GM21526 (cell line): ENCODE data around the gene SRGAP2B.
"Not testable (repeated sequence)": the region's sequence is repeated elsewhere in the genome, so short reads cannot be mapped to it uniquely, and the experiment has no call there.

ENCODE experiments used
- ATAC-seq: cut with Tn5 transposase; IDR thresholded peaks from one replicate; pipeline ENCODE4 v1.9.1; 2021; ENCODE audit warnings: moderate library complexity; ENCODE audit not compliant: unreplicated experiment, low FRiP score

SRGAP2B gene

GRCh38 chr1:145048181-145048856, 46.8 kb downstream of the SRGAP2B start:
- not testable (repeated sequence) for ATAC-seq

- not testable (repeated sequence) for ATAC-seq
Observed at GRCh38 chr1:145047553-145047952, 47.6 kb downstream of the SRGAP2B start.

DNA sequence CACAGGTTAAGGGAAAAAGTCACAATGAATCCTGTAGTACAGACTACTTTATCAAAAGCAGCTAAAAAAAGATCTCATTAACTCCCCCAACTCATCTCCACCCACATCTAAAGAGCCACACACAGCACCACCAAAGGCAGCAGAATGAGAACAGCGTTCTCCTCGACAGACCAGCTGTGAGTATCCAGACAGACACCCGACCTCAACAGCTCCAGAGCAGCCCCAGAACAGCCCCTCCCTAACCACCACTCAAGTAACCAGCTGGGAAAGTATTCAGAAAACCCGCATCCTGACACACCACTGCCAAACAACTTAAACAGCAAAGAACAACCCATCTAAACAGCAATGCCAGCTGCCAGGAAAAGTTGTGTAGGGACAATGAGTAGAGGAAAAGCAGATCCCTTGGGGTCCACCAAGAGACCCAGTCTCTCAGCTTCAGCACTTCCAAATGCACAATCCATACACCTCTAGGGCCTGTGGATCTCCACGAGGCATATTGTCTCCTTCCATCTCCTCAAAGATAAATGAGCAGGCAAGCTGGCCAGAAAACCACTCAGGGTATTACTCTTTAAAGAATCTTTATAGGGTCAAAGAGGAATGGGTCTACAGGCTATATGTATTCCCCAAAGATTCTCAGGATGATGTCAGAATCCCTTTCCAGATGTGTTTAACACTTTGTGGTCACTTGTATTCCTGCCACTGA, 49.4 kb downstream of the SRGAP2B start:
- ATAC-seq = not testable (repeated sequence)

- peak; percentile 85 for ATAC-seq
Observed at GRCh38 chr1:145041519-145041918, 53.6 kb downstream of the SRGAP2B start.

DNA sequence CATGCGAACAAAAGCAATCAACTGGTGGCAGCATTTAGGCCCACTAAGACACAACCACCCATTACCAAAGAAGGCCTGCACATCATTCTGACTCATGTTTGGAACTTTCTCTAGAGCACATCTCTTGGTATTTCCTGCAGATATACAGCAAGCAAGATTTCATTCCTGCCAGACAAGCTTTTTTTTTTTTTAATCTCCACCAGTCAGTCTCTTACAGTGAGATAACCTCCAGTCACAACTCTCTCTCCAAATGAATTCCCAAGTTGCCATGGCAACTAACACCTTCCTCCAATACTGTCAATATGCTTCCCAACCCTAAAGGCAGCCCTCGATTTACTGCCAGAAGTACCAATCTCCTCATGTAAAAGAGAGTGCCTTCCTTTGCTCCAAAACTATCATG, 59.1 kb downstream of the SRGAP2B start:
- not testable (repeated sequence) for ATAC-seq

- ATAC-seq = not testable (repeated sequence)
Observed at GRCh38 chr1:145033523-145033922, 61.6 kb downstream of the SRGAP2B start.

GRCh38 chr1:145027251-145027650, 67.9 kb downstream of the SRGAP2B start:
- ATAC-seq = not testable (repeated sequence)

- ATAC-seq = not testable (repeated sequence)
Observed at GRCh38 chr1:145025286-145025685, 69.8 kb downstream of the SRGAP2B start.

GRCh38 chr1:145022259-145022658, 72.9 kb downstream of the SRGAP2B start:
- not testable (repeated sequence) for ATAC-seq

DNA sequence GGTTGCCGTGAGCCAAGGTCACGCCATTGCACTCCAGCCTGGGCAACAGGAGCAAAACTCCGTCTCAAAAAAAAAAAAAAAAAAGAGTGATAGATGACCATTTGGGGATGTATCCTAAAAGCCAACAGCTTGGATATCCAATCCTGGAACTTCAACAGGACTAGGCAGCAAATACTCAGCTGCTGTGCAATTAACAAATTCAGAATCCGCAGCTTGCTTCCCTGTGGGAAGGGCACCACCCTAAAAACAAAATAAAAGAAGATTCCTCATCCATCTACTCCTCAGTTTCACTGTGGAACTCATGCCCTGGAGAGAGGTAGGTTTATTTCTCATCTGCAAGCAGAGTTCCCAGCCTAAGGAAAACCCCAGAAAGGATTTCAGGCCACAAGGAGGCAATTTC, 73.4 kb downstream of the SRGAP2B start:
- ATAC-seq = not testable (repeated sequence)

- ATAC-seq = not testable (repeated sequence)
Observed at GRCh38 chr1:145019709-145020108, 75.4 kb downstream of the SRGAP2B start.

- ATAC-seq = not testable (repeated sequence)
Observed at GRCh38 chr1:145017725-145018124, 77.4 kb downstream of the SRGAP2B start.

GRCh38 chr1:145016492-145016862, 78.7 kb downstream of the SRGAP2B start:
- ATAC-seq = peak; percentile 6

DNA sequence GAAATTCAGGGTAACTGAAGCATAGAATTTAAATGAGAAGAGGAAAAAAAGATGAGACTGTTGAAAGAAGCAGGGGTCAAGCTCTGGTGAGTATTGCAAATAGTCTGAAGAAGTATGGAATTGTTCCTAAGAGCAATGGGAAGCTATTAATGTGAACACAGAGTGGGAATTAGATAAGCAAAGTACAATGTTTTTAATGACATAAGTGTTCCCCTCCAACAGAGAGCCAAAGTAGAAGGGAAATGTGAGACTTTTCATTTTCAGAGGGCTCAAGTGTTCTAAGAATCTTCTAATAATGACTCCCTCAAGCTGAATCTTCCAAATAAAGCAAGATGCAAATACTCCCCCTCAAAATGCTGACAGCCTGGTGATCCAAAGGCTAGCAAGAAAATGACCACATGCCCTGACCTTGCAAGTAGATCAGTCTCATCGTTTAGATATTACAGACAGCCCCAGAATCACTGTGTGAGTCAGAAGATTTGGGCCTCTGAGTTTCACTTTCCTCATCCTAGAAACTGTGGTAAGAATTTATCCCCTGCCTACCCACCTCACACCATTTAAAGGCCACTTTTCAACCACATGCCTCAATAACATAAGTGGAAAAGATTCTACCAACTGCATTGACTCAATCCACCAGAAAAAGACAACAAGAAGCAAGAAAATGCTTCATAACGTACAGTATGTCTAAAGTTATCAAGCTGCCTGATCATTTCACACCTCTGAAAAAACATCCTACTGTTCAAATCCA, 79.2 kb downstream of the SRGAP2B start:
- ATAC-seq = peak; percentile 53

GRCh38 chr1:145013353-145013752, 81.8 kb downstream of the SRGAP2B start:
- not testable (repeated sequence) for ATAC-seq

DNA sequence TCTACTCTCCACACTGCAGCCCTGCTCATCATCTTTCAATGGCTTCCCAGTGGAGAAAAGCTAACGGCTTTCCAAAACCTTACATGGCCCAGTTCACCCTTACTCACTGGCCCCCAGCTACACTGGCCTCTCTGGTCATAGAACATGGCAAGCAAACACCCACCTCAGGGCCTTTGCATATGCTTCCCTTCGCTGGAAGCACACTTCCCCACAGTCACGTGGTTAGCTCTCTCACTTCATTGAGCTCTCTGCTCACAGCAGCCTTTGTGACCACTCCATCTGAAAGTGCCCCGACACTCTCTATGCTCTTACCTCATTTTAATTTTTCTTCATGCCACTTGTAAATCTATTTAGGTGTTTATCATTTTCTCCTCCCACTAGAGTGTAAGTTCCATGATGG, 83.3 kb downstream of the SRGAP2B start:
- not testable (repeated sequence) for ATAC-seq

GRCh38 chr1:145010580-145010979, 84.5 kb downstream of the SRGAP2B start:
- not testable (repeated sequence) for ATAC-seq

DNA sequence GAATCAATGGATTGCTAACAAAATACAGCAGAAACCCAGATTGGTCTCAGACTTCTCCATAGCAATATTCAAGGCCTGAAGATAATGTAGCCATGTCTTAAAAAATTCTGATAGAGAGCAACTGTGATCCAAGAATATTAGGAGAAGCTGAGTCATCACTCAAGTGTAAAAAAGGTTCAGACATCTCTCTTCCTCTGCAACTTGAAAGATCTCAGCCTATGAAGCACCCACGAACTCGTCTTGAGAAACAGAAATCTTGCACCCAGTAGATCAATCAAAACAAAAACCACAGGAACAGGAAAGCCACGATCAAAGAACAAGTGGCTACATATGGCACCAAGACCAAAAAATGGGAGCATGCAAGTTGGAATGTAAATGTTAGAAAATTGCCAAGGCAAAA, 85.2 kb downstream of the SRGAP2B start:
- ATAC-seq = not testable (repeated sequence)

DNA sequence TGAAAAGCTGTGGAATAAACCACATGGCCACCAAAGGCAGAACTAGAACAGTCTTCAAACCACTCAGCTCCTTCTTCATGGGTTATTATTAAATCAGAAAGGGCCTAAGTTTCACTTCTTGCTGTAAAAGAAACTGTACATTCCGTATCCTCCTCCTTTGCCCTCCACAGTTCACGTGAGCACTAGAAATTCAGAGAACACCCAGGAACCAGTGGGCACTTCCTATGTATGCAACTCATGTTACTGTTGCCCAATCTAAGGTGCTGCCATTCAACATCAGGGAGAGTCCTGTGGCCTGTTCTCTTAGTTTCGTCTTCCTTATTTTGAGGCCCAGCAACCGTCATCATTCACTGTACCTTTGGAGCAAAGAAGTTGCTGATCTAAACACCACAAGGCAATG, 86.7 kb downstream of the SRGAP2B start:
- ATAC-seq = not testable (repeated sequence)

GRCh38 chr1:145005142-145005541, 90.0 kb downstream of the SRGAP2B start:
- ATAC-seq = not testable (repeated sequence)

DNA sequence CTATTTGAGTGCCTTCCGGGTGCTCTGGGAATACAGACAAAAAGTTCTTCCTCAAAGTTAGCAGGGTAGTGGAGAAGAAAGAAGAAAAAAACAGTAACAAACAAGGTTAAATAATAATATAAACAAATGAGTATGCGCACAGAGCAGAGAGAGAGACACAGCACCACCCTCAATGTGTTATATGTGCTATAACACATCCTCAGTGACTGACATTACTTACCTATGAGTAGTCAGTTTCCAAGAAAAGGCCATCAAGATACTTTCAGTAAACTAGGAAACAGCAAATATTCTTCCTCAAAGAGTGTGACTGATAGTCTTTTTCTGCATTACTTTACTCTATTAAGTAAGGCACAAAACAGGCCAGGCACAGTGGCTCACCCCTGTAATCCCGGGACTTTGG, 93.7 kb downstream of the SRGAP2B start:
- not testable (repeated sequence) for ATAC-seq
